NCI-H1436 treated with DMSO at 0.1 percent for 48 hours (cell line): ENCODE data around the gene PRRT4.

Source experiments
- DNase-seq: peaks from one replicate; lab custom pipeline; 2025; lab: John Stamatoyannopoulos, UW

The PRRT4 gene

GRCh38 chr7:128344431-128344774 is 17.1 kb downstream of the PRRT4 start:
- no peak for DNase-seq

- no peak for DNase-seq
These were observed 17.7 kb downstream of the PRRT4 start, which contains the start of gene RBM28 for GRCh38 chr7:128343554-128344430. TSS of gene RBM28 (minus strand) at chr7:128343908. CDS start at chr7:128343793, 115 bp downstream.

GRCh38 chr7:128341733-128342132 is 19.8 kb downstream of the PRRT4 start:
- DNase-seq: no peak

- no peak for DNase-seq
These were observed 25.8 kb downstream of the PRRT4 start for GRCh38 chr7:128335730-128336129.

GRCh38 chr7:128324368-128324680 is 37.2 kb downstream of the PRRT4 start:
- no peak for DNase-seq

GRCh38 chr7:128323459-128324367 is 37.8 kb downstream of the PRRT4 start:
- no peak for DNase-seq

GRCh38 chr7:128323040-128323439 is 38.5 kb downstream of the PRRT4 start:
- no peak for DNase-seq

GRCh38 chr7:128322040-128322643 is 39.3 kb downstream of the PRRT4 start:
- DNase-seq: no peak

- DNase-seq: no peak
These were observed 40.5 kb downstream of the PRRT4 start for GRCh38 chr7:128321044-128321422.

GRCh38 chr7:128318691-128319090 is 42.8 kb downstream of the PRRT4 start:
- no peak for DNase-seq

GRCh38 chr7:128311013-128311412 is 50.5 kb downstream of the PRRT4 start:
- DNase-seq: no peak

GRCh38 chr7:128310499-128310898 is 51.0 kb downstream of the PRRT4 start:
- no peak for DNase-seq

- DNase-seq: no peak
These were observed 51.5 kb downstream of the PRRT4 start for GRCh38 chr7:128309976-128310375.

GRCh38 chr7:128309124-128309523 is 52.4 kb downstream of the PRRT4 start:
- DNase-seq: no peak

GRCh38 chr7:128307061-128307460 is 54.4 kb downstream of the PRRT4 start:
- no peak for DNase-seq

GRCh38 chr7:128304212-128304611 is 57.3 kb downstream of the PRRT4 start:
- DNase-seq: no peak

- no peak for DNase-seq
These were observed 57.8 kb downstream of the PRRT4 start for GRCh38 chr7:128303643-128304042.

- no peak for DNase-seq
These were observed 58.4 kb downstream of the PRRT4 start for GRCh38 chr7:128303133-128303532.

GRCh38 chr7:128302139-128302538 is 59.4 kb downstream of the PRRT4 start:
- DNase-seq: no peak
